GM12891 (cell line): ENCODE data around the gene ARHGAP9.
A peak's percentile ranks its signal among the peaks of the same experiment; 100 is the strongest.
"Not testable (repeated sequence)": the region's sequence is repeated elsewhere in the genome, so short reads cannot be mapped to it uniquely, and the experiment has no call there.

Experiments
- DNase-seq: peaks from one replicate; pipeline ENCODE4 v3.0.0; 2011; ENCODE audit warnings: low spot score; ENCODE audit not compliant: insufficient read length
- FAIRE-seq: peaks from 2 replicates; lab custom pipeline; 2011; peaks lifted over from hg19 to GRCh38; lab: Jason Lieb, UNC
- PAX5 ChIP-seq: IDR thresholded peaks from 2 replicates; pipeline ENCODE4 v1.6.1; 2011; ENCODE audit warnings: low read length, moderate library complexity, mild to moderate bottlenecking; ENCODE audit not compliant: insufficient read depth, severe bottlenecking
- POLR2A ChIP-seq: IDR thresholded peaks from 2 replicates; pipeline ENCODE4 v1.6.1; 2011; ENCODE audit warnings: low read depth, low read length, control low read depth
- POLR2AphosphoS5 ChIP-seq: IDR thresholded peaks from 2 replicates; pipeline ENCODE4 v1.6.1; 2011; ENCODE audit warnings: low read depth, low read length, control low read depth
- POU2F2 ChIP-seq: IDR thresholded peaks from 2 replicates; pipeline ENCODE4 v1.6.1; 2011; ENCODE audit warnings: low read depth, mild to moderate bottlenecking, control low read depth, low read length, moderate library complexity
- SPI1 ChIP-seq: IDR thresholded peaks from 2 replicates; pipeline ENCODE4 v1.6.1; 2011; ENCODE audit warnings: low read depth, low read length, control low read depth
- TAF1 ChIP-seq: IDR thresholded peaks from 2 replicates; pipeline ENCODE4 v1.6.1; 2011; ENCODE audit warnings: low read depth, low read length, control low read depth

Gene ARHGAP9

DNA sequence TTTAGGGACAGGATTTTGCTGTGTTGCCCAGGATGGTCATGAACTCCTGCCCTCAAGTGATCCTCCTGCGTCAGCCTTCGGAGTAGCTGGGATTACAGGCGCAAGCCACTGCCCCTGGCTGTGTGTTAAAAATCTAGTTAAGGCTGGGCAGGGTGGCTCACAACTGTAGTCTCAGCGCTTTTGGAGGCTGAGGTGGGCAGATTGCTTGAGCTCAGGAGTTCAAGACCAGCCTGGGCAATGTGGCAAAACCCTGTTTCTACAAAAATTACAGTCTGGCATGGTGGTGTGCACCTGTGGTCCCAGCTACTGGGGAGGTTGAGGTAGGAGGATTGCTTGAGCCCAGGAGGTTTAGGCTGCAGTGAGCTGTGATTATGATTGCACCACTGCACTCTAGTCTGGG, 31.5 kb upstream of the ARHGAP9 start:
- DNase-seq (no peak), FAIRE-seq (no peak)
- no peak for TF ChIP-seq POLR2A
- TF ChIP-seq SPI1 = no peak
- TF ChIP-seq POU2F2 = no peak
- no peak for TF ChIP-seq PAX5
- no peak for TF ChIP-seq POLR2AphosphoS5
- TF ChIP-seq TAF1 = no peak

DNA sequence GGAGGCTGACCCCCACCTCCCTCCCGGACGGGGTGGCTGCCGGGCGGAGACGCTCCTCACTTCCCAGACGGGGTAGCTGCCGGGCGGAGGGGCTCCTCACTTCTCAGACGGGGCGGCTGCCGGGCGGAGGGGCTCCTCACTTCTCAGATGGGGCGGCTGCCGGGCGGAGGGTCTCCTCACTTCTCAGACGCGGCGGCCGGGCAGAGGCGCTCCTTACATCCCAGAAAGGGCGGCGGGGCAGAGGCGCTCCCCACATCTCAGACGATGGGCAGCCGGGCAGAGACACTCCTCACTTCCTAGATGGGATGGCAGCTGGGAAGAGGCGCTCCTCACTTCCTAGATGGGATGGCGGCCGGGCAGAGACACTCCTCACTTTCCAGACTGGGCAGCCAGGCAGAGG, 28.1 kb upstream of the ARHGAP9 start:
- FAIRE-seq, DNase-seq: not testable (repeated sequence)

DNA sequence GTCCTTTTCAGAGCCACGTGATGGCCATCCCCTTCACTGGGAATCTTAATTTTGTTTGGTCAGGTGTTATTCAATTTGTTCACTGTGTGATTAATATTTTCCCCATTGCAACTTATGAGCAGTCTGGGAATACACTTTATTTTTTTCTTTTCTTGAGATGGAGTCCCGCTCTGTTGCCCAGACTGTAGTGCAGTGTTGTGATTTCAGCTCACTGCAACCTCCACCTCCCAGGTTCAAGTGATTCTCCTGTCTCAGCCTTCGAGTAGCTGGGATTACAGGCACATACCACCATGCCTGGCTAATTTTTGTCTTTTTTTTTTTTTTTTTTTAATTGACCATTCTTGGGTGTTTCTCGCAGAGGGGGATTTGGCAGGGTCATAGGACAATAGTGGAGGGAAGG, 26.9 kb upstream of the ARHGAP9 start:
- FAIRE-seq = not testable (repeated sequence)

DNA sequence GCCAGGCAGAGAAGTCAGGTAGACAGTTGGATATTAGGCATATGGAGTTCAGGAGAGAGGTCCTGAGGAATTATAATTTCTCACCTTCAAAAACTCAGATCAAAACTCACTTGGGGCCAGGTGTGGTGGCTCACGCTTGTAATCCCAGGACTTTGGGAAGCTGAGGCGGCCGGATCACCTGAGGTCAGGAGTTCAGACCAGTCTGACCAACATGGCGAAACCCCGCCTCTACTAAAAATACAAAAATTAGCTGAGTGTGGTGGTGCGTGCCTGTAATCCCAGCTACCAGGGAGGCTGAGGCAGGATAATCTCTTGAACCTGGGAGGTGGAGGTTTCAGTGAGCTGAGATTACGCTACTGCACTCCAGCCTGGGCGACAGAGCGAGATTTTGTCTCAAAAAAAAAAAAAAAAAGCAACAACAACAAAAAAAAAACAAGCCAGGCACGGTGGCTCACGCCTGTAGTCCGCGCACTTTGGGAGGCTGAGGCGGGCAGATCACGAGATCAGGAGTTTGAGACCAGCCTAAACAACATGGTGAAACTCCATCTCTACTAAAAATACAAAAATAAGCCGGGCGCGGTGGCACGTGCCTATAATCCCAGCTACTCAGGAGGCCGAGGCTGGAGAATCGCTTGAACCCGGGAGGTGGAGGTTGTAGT, 22.8 kb upstream of the ARHGAP9 start:
- DNase-seq, FAIRE-seq: not testable (repeated sequence)

More for the DNA sequence above, 26.9 kb upstream of the ARHGAP9 start:
- not testable (repeated sequence) for DNase-seq

DNA sequence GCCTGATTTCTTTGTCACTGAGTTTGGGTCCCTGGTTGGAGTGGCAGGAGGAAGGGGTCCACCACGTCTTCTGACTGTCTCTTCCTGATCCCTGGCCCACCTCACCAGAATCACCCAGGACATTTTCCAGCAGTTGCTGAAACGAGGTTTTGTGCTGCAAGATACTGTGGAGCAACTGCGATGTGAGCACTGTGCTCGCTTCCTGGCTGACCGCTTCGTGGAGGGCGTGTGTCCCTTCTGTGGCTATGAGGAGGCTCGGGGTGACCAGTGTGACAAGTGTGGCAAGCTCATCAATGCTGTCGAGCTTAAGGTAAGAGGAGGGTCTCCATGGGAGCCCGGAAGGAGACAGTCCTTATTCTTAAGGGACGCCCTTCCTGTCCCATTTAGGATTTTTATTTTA, 20.5 kb upstream of the ARHGAP9 start:
- TF ChIP-seq TAF1 = no peak
- no peak for TF ChIP-seq PAX5
- no peak for TF ChIP-seq POLR2A
- no peak for TF ChIP-seq POLR2AphosphoS5
- TF ChIP-seq SPI1 = no peak
- TF ChIP-seq POU2F2 = no peak
- FAIRE-seq = peak; percentile 5
- no peak for DNase-seq

DNA sequence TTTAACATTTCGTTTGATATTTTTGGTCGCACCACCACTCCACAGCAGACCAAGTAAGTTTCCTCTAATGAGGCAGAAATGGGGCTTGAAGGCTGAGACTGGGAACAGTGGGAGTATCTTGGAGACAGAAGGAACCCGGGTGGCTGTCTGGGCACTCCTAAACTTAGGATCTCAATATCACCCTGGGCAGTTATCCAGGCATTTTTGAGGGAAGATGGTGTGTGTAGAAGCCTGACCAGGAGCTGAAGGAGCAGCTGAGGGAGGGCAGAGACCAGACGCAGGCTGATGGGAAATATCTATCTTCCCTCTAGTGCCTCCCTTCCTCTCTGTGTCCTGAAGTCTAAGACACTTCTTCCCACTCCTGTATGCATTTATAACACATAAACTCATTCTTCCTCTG, 18.9 kb upstream of the ARHGAP9 start:
- no peak for FAIRE-seq
- no peak for TF ChIP-seq POLR2A
- no peak for DNase-seq

DNA sequence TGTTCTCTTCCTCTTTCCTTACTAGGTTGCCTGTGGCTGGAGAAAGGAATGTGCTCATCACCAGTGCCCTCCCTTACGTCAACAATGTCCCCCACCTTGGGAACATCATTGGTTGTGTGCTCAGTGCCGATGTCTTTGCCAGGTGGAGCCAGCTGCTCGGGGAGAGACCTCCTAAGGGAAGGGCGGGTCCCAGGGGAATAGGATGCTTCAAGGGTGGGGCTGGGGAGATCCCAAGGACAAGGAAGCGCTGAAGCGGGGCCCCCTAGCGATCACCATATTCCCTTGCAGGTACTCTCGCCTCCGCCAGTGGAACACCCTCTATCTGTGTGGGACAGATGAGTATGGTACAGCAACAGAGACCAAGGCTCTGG, 18.5 kb upstream of the ARHGAP9 start:
- FAIRE-seq (no peak), DNase-seq (no peak)
- TF ChIP-seq PAX5 (no peak), TAF1 (no peak), SPI1 (no peak)

DNA sequence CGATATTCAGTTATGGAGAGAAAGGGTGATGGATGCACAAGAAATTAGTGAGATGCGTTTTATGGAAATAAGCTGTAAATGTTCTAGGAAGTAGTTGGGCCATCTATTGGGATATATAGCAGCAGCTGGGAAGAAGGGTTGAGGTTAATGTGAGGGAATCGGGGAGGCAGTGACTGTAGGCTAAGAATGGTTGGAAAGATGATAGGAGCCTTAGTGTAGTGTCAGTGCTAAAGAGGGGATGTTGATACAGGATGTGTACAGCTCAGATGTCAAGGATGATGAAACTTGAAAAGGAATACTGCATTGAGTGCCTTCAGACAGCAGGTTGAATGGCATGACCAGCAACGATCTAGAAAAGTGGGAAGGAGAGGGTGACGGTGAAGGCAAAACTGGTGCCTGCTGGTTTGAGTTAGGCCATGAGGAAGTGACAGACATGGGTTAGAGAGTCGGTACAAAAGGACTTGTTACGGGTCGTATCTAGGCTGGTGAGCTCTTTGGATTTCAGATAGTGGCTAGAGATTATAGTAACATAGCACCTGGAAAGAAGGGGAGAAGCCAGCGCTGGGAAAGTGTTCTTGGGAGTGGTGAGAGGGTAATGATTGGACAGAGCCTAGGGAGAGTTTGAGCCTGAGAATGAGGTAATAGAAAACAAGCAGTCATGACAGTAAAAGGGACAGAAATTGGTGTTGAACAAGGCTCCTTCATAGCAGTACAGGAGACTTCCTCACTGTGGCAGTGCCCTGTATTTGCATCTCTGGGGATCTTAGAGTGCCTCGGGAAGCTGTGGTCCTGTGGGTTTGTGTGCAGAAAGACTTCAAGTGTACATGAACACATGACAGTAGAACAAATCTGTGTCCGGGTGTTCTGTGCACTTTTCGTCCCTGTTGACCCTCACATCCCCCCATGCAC, 17.8 kb upstream of the ARHGAP9 start:
- TF ChIP-seq POLR2A (no peak), PAX5 (no peak), TAF1 (no peak), POLR2AphosphoS5 (no peak), POU2F2 (no peak), SPI1 (no peak)
- DNase-seq = no peak
- FAIRE-seq = no peak

DNA sequence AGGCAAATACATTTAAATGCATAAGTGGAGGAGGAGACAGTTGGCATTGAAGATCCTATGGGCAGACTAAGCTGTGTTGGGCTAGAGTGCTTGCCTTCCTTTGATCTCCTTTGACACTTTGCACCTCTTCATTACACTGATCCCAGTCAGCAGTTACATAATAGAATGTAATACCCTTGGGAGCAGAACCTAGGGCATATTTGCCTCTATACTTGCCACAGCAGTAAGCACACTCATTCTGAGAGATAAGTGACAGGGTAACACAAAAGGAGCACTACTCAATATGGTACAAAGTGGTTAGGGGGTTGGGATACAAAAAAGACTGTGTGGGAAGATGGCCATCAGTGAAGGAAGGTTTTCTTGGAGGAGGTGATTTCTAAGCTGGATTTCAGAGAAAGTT, 17.2 kb upstream of the ARHGAP9 start:
- FAIRE-seq (no peak), DNase-seq (no peak)
- no peak for TF ChIP-seq SPI1
- no peak for TF ChIP-seq POLR2AphosphoS5
- no peak; the same call in 1 of the 2 replicates for TF ChIP-seq POLR2A
- no peak for TF ChIP-seq POU2F2
- TF ChIP-seq PAX5 = no peak
- no peak for TF ChIP-seq TAF1

DNA sequence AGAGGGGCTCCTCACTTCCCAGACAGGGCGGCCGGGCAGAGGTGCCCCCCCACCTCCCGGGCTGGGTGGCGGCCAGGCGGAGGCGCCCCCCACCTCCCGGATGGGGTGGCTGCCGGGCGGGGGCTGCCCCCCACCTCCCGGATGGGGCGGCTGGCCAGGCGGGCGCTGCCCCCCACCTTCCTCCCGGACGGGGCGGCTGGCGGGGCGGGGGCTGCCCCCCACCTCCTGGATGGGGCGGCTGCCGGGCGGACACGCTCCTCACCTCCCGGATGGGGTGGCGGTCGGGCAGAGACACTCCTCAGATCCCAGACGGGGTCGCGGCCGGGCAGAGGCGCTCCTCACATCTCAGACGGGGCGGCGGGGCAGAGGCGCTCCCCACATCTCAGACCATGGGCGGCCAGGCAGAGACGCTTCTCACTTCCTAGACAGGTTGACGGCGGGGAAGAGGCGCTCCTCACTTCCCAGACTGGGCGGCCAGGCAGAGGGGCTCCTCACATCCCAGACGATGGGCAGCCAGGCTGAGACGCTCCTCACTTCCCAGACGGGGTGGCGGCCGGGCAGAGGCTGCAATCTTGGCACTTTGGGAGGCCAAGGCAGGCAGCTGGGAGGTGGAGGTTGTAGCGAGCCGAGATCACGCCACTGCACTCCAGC, 15.5 kb upstream of the ARHGAP9 start:
- not testable (repeated sequence) for FAIRE-seq, DNase-seq
